ENCODE data around the gene SLC25A22.

SLC25A22 gene

GRCh38 chr11:788953-789940 lies 8.8 kb downstream of the SLC25A22 start:
- DNase-seq, result no peak

DNA sequence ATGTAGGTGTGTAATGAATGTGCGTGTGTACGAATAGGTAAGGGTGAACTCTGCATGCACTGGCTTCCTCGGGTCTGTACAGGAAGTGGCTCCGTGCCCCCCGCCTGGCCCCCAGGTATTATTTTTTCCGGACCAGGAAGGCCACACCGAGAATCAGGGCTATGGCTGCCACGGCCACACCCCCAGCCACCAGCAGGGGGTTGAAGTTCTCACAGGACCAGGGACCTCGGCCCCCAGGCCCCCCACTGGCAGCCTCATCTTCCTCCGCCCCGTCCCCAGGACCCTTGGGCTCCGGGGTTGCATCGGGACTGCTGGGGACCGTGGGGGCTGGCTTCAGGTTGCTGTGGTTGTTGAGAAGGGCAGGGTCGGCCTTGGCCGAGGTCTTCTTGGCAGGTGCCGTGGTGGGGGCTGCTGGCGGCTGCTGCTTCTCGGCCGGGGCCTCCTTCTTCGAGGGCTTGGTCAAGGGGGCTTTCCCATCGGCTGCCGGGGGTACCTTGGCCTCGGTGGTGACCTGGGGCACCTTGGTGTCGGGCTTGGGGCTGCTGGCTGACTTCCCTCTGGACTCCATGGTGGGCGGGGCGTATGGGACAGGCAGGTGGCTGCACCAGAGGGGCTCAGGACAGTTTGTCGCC lies 10.0 kb downstream of the SLC25A22 start:
- no peak for DNase-seq

- no peak for DNase-seq
Observed at GRCh38 chr11:787084-787675, 10.9 kb downstream of the SLC25A22 start.

DNA sequence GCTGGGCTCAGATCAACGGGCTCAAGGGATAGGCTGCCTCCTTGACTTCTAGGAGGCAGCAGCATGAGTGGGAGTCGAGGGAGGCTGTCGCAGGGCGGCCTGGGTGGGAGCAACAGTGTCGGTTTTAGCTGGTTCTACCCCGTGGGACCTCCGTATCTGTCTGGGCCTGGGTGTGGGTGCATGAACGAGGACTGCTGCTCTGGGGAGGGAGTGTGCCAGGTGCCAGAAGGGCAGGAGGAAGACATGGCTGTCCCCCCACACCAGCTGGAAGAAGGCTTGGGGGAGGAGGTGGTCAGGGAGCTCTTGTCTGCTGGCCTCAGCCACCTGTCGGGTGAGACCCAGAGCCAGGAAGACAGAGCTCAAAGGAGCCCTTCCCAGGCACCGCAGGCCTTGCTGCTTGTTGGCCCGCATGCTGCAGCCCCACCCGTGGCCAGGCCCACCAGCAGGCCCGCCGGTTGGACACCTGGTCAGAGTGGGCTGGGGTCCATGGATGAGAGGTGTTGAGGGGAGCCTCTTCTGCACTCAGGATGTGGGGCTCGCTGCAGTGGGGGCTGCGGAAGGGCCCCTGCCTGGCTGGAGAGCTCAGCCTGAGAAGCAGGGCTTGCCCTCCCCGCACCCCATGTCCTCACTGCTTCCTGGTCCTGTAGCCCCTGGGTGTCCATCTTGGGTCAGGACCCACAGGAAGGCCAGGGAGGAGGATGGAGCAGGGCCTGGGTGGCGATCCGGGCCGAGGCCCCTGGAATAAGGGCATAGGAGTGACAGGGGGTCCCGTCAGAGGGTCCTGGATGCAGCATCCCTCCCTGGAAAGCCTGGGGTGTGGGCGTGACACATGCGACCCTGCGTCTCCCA lies 11.6 kb downstream of the SLC25A22 start:
- DNase-seq, result no peak

- DNase-seq, result peak; percentile 88
Observed at GRCh38 chr11:783581-784015, 14.5 kb downstream of the SLC25A22 start.

DNA sequence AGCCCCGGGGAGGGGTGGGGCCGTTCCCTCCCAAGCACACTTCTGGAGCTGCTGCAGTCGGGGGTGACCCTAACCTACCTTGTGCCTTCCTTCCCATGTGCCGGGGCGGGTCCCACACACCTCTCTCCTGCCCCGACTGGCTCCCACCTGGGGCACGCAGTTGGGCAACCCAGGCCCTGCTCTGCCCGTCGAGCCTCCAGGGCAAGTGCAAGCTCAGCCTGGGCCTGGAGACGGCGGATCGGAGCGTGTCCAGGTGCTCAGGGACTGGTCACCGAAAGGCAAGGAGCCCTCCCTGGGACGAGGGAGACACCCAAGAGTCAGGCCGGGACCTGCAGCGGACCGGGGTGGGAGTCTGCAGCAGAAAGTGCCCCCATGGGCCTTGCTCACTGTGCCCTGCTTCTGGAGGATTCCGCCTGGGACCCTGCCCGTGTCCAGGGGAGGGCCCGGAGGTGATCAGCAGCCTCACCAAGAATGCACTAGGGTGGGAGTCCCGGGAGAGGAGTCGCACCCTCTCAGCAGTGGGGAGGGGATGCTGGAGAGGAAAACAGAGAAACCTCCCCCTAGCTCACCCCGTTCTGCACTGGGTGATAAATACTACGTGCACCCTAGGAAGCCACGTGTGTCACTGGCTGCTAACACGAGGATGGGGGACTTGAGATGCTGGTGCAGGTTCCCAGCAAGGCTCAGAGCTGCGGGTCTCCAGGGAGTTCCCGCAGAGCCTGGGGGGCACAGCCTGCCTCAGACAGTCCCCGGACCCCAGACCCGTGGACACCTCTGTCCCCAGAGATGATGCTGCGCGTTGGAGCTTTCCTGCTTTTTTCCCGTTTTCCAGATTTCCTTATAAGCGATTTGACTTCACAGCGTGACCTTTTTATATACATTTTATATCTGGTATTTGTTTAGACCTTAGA lies 15.6 kb downstream of the SLC25A22 start:
- no peak for DNase-seq

DNA sequence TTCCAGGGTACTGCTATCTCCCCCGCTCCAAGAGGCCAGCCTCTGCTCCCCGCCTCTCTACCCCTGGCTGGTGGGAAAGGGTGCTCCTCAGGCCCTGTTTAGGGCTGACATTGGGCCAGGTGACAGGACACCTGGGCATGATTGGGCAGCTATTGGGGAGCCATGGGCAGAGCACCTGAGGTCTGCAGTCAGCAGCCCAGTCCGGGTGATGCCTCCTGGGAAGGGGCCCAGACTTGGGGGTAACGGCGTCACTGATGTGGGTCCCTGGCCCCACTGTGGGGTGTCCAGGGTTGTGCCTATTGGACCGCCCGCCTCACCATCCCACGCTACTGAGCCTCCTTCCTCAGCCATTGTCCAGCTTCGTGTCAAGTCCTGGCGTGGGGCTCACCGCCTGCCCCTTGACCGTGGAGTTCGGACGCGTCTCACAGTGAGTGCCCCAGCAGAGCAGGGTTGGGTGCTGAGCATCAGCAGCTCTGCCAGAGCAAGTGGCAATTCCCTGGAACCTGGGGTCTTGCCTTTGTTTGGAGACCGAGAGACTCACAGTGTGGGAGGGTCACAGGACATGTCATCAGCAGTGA lies 18.0 kb downstream of the SLC25A22 start:
- peak; percentile 14 for DNase-seq

DNA sequence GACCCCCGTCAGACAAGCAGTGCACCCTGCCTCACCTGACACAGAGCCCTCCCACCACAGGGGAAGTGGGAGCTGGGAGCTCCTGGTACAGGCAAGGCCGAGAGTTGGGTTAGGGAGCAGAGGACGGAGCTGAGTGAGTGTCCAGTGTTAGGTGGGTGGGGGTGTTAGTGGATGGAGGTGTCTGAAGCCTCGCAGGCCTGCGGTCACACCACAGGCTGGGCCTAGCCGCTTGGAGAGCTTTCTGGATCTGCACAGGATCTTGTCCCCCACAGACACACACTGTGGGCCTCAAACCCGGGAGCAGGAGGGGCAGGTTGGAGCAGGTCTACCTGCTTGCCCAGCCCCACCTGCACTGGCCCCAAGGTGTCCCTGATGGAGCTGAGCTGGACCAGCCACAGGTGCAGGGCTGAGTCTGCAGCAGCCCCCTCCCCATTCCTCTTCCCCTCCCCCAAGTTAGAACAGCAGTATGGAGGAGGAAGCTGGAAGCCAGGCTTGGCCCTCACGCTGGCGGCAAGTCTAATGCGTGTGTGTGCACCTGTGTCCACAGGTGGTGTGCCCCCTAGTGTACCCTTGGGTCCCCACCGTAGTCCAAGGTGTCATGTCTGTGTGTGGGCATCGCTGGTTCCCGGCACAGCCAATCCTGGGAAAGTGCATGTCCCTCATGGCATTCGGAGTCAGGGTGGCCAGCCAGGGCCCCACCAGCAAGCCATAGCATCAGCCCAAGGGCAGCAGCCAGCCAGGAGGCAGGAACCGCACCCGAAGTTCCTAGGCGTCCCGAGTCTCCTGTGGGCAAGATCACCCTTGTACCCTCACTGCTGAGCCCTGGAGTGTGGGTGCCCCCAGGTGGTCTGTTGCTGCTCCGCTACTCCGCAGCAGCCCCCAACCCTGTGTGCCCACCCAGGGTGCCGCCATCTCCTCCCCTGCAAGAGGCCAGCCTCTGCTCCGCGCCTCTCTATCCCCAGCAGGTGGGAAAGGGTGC lies 18.8 kb downstream of the SLC25A22 start:
- peak; percentile 11 for DNase-seq

GRCh38 chr11:777288-778255 lies 20.5 kb downstream of the SLC25A22 start, which contains the start of gene GATD1:
GATD1 (minus strand) TSS chr11:777487; CDS start chr11:777462, 25 bp downstream.
- DNase-seq, result peak; percentile 96

GRCh38 chr11:776561-777287 lies 21.4 kb downstream of the SLC25A22 start:
- DNase-seq, result no peak

DNA sequence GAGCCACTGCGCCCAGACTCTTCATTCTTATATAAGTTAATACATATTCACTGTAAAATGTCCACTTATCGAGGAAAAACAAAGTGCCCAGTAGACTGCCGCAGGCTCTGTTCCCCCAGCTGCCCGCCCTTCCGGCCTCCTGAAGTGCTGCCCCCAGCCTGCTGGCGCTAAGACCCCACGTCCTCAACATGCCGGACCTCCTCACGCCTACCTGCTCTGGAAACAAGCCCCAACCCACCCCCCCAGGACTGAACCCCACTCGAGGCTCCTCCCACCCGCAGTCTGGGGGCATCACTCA lies 21.9 kb downstream of the SLC25A22 start:
- DNase-seq, result no peak

- no peak for DNase-seq
Observed at GRCh38 chr11:774873-775592, 23.0 kb downstream of the SLC25A22 start.

GRCh38 chr11:773830-774229 lies 24.3 kb downstream of the SLC25A22 start:
- no peak for DNase-seq

GRCh38 chr11:773425-773824 lies 24.7 kb downstream of the SLC25A22 start:
- no peak for DNase-seq

DNA sequence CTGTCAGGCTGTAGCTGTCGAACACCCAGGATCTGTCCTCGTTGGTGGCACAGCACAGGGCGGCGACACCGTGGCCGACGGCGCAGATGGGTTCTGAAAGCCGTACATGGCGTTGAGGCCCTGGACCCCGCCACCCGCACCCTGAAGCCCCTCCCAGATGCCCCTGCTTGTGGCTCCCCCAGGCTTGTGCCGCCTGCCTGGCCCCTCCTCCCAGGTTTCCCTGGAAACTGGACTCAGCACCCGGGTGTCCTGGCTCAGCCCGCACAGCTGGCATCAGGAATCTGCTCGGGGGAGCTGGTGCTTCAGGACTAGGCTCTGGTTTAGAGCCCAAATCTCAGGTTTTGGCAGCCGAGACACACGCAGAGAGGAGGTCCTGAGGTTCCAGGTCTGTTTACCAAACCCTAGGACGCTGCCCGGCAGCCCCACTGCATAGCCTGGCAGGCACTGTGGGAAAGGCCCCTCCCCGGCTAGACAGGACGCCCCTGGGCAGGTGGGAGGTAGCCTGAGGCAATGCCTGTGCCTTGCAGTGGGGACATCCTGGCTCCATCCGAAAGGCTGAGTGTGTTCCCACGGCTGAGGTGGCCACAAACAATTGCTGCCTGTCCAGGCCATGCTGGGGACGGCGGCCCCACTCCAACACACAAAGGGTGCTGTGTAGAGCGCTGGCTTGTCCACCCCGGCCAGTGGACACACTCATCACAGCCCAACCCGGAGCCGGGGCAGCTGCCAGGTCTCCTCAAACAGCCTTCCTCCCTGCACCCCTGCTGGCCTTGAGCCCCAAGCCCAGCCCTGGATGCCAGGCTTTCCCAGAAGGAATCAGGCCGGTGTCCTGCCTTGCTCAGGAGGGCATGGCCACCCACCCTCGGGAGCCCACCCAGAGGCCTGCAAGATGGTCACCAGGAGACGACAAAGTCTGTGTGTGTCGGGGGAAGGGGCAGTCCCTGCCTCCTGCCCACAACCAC lies 25.4 kb downstream of the SLC25A22 start:
- no peak for DNase-seq

DNA sequence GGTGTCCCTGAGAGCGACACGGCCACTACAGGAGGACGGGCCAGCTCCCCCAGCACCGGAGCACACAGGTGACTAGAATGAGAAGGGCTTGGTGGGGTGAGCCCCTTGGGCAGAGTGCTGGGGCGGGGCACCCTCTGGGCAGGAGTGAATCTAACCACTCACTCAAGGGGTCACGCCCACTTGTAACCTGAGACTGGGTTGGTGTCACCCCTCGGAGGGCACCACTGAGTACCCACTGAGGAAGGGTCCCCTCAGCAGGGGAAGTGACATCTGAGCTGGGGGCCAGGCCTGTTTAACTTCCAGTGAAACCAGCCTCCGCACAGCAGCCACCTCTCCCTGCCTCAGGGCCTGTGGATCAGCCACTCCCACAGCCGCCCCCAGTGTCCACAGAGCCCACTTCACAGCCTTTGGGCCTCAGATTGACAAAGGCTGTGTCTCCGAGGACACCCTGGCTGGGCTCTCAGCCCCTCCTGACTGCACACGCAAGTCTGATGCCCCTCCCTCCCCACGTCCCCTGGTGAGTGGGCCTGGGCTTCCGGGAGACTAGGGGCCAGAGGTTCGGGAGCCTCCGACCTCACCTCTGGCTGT lies 26.4 kb downstream of the SLC25A22 start:
- no peak for DNase-seq
